Hematopoietic multipotent progenitor cell treated with erythropoietin and hydrocortisone succinate and interleukin-3 and kit ligand, for 15 days (in vitro differentiated cells): ENCODE measurements around the gene SEPTIN5.

Source experiments
- DNase-seq: peaks from one replicate; pipeline ENCODE4 v3.0.0-alpha.2; 2015; ENCODE audit warnings: low spot score

SEPTIN5 gene

GRCh38 chr22:19733755-19734154 lies 19.5 kb downstream of the SEPTIN5 start:
- DNase-seq = no peak

GRCh38 chr22:19734163-19734562 lies 19.9 kb downstream of the SEPTIN5 start:
- no peak for DNase-seq

GRCh38 chr22:19734837-19735382 lies 20.6 kb downstream of the SEPTIN5 start:
- no peak for DNase-seq

- no peak for DNase-seq
These were observed 21.6 kb downstream of the SEPTIN5 start for GRCh38 chr22:19735665-19736510.

GRCh38 chr22:19737846-19738663 lies 23.8 kb downstream of the SEPTIN5 start:
- DNase-seq = no peak

- DNase-seq = no peak
These were observed 24.6 kb downstream of the SEPTIN5 start for GRCh38 chr22:19738664-19739447.

GRCh38 chr22:19739448-19739895 lies 25.2 kb downstream of the SEPTIN5 start:
- DNase-seq = no peak

- DNase-seq = no peak
These were observed 25.7 kb downstream of the SEPTIN5 start for GRCh38 chr22:19739911-19740449.

GRCh38 chr22:19740586-19740985 lies 26.3 kb downstream of the SEPTIN5 start:
- DNase-seq = no peak

- DNase-seq = no peak
These were observed 26.8 kb downstream of the SEPTIN5 start for GRCh38 chr22:19741053-19741452.

- no peak for DNase-seq
These were observed 28.1 kb downstream of the SEPTIN5 start for GRCh38 chr22:19742160-19743066.

- no peak for DNase-seq
These were observed 28.8 kb downstream of the SEPTIN5 start for GRCh38 chr22:19743081-19743480.

- no peak for DNase-seq
These were observed 29.3 kb downstream of the SEPTIN5 start for GRCh38 chr22:19743651-19744050.

- no peak for DNase-seq
These were observed 30.2 kb downstream of the SEPTIN5 start for GRCh38 chr22:19744350-19745006.

GRCh38 chr22:19745155-19746101 lies 31.1 kb downstream of the SEPTIN5 start:
- DNase-seq = no peak

GRCh38 chr22:19746726-19747125 lies 32.4 kb downstream of the SEPTIN5 start:
- no peak for DNase-seq

GRCh38 chr22:19747551-19747950 lies 33.2 kb downstream of the SEPTIN5 start:
- DNase-seq = no peak

- no peak for DNase-seq
These were observed 33.8 kb downstream of the SEPTIN5 start for GRCh38 chr22:19748139-19748538.
